Measurements from ENCODE around the gene LRIT2.

The LRIT2 gene

DNA sequence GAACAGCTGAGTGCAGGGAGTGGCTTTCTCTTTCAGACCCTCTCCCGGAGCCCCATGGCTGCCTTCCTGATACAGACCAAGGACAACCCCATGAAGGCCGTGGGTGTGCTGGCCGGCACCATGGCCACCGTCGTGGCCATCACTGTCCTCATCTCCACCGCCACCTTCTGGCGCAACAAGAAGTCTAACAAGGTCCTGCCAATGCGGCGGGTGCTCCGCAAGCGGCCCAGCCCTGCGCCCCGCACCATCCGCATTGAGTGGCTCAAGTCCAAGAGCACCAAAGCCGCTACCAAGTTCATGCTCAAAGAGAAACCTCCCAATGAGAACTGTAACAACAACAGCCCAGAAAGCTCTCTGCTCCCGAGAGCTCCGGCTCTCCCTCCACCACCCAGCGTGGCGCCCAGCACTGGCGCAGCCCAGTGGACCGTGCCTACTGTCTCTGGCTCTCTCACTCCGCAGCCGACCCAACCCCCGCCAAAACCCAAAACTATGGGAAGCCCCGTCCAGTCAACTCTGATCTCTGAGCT, 11.2 kb downstream of the LRIT2 start:
- DNase-seq (ENCODE audit: low read depth, low spot score), result no peak
- no peaks in the 10 kb centered on the region for H3K27me3 ChIP-seq (ENCODE audit: insufficient read depth, insufficient read length)
- no peaks in the 10 kb centered on the region for H3K36me3 ChIP-seq (ENCODE audit: insufficient read depth, insufficient read length, low read length)
- no peaks in the 10 kb centered on the region for H3K4me1 ChIP-seq (ENCODE audit: insufficient read depth, insufficient read length)
- H3K9me3 ChIP-seq (ENCODE audit: insufficient read depth, low read length), result no peaks in the 10 kb centered on the region
- no peak overlapping the region for H3K4me3 ChIP-seq (ENCODE audit: insufficient read length, low read depth)
- TF ChIP-seq ZNF274 (IDR thresholded peaks at IDR 0.05; ENCODE audit: low read depth, low read length) (no peak), SUZ12 (IDR thresholded peaks at IDR 0.05; ENCODE audit: extremely low read depth, insufficient read depth, insufficient read length) (no peak), YY1 (IDR thresholded peaks at IDR 0.05; ENCODE audit: insufficient read depth, insufficient read length) (no peak)
- no peak overlapping the region for H3K9ac ChIP-seq (ENCODE audit: insufficient read length, low read depth)

DNA sequence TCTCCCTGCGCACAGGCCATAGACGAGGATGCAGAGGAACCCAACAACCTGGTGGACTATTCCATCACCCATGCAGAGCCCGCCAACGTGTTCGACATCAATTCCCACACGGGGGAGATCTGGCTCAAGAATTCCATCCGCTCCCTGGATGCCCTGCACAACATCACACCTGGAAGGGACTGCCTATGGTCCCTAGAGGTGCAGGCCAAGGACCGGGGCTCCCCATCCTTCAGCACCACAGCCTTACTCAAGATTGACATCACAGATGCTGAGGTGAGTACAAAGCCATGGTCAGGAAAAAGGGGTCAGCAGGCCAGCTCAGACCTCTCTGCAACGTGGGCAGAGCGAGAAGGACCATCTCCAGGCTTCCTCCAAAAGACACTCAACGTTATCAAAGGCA, 12.3 kb downstream of the LRIT2 start:
- no peak for TF ChIP-seq SUZ12 (IDR thresholded peaks at IDR 0.05; ENCODE audit: extremely low read depth, insufficient read depth, insufficient read length)
- no peak for TF ChIP-seq ZNF274 (IDR thresholded peaks at IDR 0.05; ENCODE audit: low read depth, low read length)
- TF ChIP-seq YY1 (IDR thresholded peaks at IDR 0.05; ENCODE audit: insufficient read depth, insufficient read length), result no peak
- no peaks in the 10 kb centered on the region for H3K27me3 ChIP-seq (ENCODE audit: insufficient read depth, insufficient read length)

DNA sequence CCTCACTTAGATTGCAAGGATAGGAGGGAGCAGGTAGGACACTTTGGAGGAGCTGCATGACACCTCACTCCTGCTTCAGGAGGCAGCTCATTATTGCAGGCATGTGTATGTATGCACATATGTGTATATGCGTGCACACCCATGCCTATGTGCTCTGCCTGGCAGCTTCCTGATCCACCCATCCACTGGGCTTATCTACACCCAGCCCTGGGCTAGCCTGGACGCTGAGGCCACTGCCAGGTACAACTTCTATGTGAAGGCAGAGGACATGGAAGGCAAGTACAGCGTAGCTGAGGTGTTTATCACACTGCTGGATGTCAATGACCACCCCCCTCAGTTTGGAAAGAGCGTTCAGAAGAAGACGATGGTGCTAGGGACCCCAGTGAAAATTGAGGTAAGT, 13.3 kb downstream of the LRIT2 start:
- Histone ChIP-seq H3K9ac (ENCODE audit: insufficient read length, low read depth) (no peak overlapping the region), H3K4me1 (ENCODE audit: insufficient read depth, insufficient read length) (no peaks in the 10 kb centered on the region), H3K9me3 (ENCODE audit: insufficient read depth, low read length) (no peaks in the 10 kb centered on the region), H3K4me3 (ENCODE audit: insufficient read length, low read depth) (no peak overlapping the region), H3K27me3 (ENCODE audit: insufficient read depth, insufficient read length) (no peaks in the 10 kb centered on the region), H3K36me3 (ENCODE audit: insufficient read depth, insufficient read length, low read length) (no peaks in the 10 kb centered on the region)
- TF ChIP-seq SUZ12 (IDR thresholded peaks at IDR 0.05; ENCODE audit: extremely low read depth, insufficient read depth, insufficient read length), result no peak
- TF ChIP-seq YY1 (IDR thresholded peaks at IDR 0.05; ENCODE audit: insufficient read depth, insufficient read length), result no peak
- TF ChIP-seq ZNF274 (IDR thresholded peaks at IDR 0.05; ENCODE audit: low read depth, low read length), result no peak
- DNase-seq (ENCODE audit: low read depth, low spot score), result no peak

More for the DNA sequence above, 12.3 kb downstream of the LRIT2 start:
- no peaks in the 10 kb centered on the region for H3K4me1 ChIP-seq (ENCODE audit: insufficient read depth, insufficient read length)
- no peaks in the 10 kb centered on the region for H3K9me3 ChIP-seq (ENCODE audit: insufficient read depth, low read length)
- no peak overlapping the region for H3K4me3 ChIP-seq (ENCODE audit: insufficient read length, low read depth)
- no peak for DNase-seq (ENCODE audit: low read depth, low spot score)
- H3K9ac ChIP-seq (ENCODE audit: insufficient read length, low read depth), result no peak overlapping the region
- H3K36me3 ChIP-seq (ENCODE audit: insufficient read depth, insufficient read length, low read length), result no peaks in the 10 kb centered on the region

DNA sequence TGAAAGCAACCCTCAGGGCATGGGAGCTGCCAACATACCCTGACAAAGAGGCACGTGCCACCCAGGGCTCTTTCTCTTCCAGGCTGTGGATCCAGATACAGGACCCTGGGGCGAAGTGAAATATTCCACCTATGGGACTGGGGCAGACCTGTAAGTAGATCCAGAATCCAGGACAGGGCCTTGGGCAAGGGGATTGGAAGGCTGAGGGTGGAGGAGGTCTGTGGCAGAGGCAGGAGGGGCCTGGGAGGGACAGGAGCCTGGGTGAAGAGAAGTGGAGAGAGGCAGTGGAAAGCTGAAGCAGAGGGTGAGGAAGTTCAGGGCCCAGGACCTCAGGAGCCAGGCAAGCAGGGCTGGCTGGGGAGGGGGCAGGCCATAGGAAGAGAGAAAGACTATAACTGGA, 13.8 kb downstream of the LRIT2 start:
- Histone ChIP-seq H3K9me3 (ENCODE audit: insufficient read depth, low read length) (no peaks in the 10 kb centered on the region), H3K4me3 (ENCODE audit: insufficient read length, low read depth) (no peak overlapping the region), H3K4me1 (ENCODE audit: insufficient read depth, insufficient read length) (no peaks in the 10 kb centered on the region), H3K9ac (ENCODE audit: insufficient read length, low read depth) (no peak overlapping the region), H3K36me3 (ENCODE audit: insufficient read depth, insufficient read length, low read length) (no peaks in the 10 kb centered on the region), H3K27me3 (ENCODE audit: insufficient read depth, insufficient read length) (no peaks in the 10 kb centered on the region)
- no peak for TF ChIP-seq YY1 (IDR thresholded peaks at IDR 0.05; ENCODE audit: insufficient read depth, insufficient read length)
- TF ChIP-seq SUZ12 (IDR thresholded peaks at IDR 0.05; ENCODE audit: extremely low read depth, insufficient read depth, insufficient read length), result no peak
- no peak for DNase-seq (ENCODE audit: low read depth, low spot score)

DNA sequence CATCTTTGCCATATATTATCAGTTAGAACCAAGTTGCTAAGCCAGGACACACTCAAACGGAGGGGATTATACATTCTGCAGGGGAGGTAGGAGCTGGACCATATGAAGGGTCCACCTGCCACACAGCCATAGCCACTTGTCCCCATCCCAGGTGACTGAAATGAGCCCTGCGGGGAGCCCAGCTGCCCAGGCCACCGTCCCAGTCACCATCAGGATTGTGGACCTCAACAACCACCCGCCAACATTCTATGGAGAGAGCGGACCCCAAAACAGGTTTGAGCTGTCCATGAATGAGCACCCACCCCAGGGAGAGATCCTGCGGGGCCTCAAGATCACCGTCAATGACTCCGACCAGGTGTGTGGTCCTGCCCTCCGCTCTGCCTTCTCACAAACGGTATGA, 17.3 kb downstream of the LRIT2 start:
- no peak for DNase-seq (ENCODE audit: low read depth, low spot score)
- Histone ChIP-seq H3K4me3 (ENCODE audit: insufficient read length, low read depth) (no peak overlapping the region), H3K4me1 (ENCODE audit: insufficient read depth, insufficient read length) (no peaks in the 10 kb centered on the region), H3K9me3 (ENCODE audit: insufficient read depth, low read length) (no peaks in the 10 kb centered on the region), H3K27me3 (ENCODE audit: insufficient read depth, insufficient read length) (no peaks in the 10 kb centered on the region), H3K36me3 (ENCODE audit: insufficient read depth, insufficient read length, low read length) (no peaks in the 10 kb centered on the region), H3K9ac (ENCODE audit: insufficient read length, low read depth) (no peak overlapping the region)
- TF ChIP-seq YY1 (IDR thresholded peaks at IDR 0.05; ENCODE audit: insufficient read depth, insufficient read length), result no peak
- no peak for TF ChIP-seq SUZ12 (IDR thresholded peaks at IDR 0.05; ENCODE audit: extremely low read depth, insufficient read depth, insufficient read length)
- no peak for TF ChIP-seq ZNF274 (IDR thresholded peaks at IDR 0.05; ENCODE audit: low read depth, low read length)

DNA sequence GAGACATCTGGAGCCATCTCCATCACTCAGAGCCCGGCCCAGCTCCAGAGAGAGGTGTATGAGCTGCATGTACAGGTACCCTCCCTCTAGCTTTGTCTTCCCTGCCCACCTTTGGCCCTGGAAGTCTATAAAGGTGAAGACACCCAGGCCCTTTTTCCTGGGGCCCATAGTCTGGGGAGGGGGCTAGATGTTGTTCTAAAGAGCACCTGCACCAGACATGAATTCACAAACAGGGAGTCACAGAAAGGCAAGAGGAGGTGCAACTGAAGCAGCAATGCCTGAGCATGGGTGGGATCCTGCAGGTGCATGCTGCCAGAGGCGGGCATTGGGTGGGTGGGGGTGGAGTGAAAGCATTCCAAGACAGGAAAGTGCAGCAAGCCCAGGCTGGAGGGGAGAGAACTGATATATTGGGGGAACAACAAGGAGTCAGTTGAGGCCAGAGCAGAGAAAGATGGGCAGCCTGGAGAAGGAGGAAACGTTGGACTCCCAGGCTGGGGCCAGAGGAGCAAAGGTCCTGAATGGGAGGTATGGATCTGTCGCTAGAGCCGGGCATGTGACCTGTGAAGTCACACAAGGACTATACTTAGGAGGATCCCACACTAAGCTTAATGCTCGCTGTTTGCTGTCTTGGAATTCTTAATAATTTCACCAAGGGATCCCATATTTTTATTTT, 19.4 kb downstream of the LRIT2 start:
- Histone ChIP-seq H3K4me3 (ENCODE audit: insufficient read length, low read depth) (no peak overlapping the region), H3K4me1 (ENCODE audit: insufficient read depth, insufficient read length) (no peaks in the 10 kb centered on the region), H3K9me3 (ENCODE audit: insufficient read depth, low read length) (no peaks in the 10 kb centered on the region), H3K36me3 (ENCODE audit: insufficient read depth, insufficient read length, low read length) (no peaks in the 10 kb centered on the region), H3K27me3 (ENCODE audit: insufficient read depth, insufficient read length) (no peaks in the 10 kb centered on the region), H3K9ac (ENCODE audit: insufficient read length, low read depth) (no peak overlapping the region)
- TF ChIP-seq SUZ12 (IDR thresholded peaks at IDR 0.05; ENCODE audit: extremely low read depth, insufficient read depth, insufficient read length) (no peak), ZNF274 (IDR thresholded peaks at IDR 0.05; ENCODE audit: low read depth, low read length) (no peak), YY1 (IDR thresholded peaks at IDR 0.05; ENCODE audit: insufficient read depth, insufficient read length) (no peak)
- no peak for DNase-seq (ENCODE audit: low read depth, low spot score)

DNA sequence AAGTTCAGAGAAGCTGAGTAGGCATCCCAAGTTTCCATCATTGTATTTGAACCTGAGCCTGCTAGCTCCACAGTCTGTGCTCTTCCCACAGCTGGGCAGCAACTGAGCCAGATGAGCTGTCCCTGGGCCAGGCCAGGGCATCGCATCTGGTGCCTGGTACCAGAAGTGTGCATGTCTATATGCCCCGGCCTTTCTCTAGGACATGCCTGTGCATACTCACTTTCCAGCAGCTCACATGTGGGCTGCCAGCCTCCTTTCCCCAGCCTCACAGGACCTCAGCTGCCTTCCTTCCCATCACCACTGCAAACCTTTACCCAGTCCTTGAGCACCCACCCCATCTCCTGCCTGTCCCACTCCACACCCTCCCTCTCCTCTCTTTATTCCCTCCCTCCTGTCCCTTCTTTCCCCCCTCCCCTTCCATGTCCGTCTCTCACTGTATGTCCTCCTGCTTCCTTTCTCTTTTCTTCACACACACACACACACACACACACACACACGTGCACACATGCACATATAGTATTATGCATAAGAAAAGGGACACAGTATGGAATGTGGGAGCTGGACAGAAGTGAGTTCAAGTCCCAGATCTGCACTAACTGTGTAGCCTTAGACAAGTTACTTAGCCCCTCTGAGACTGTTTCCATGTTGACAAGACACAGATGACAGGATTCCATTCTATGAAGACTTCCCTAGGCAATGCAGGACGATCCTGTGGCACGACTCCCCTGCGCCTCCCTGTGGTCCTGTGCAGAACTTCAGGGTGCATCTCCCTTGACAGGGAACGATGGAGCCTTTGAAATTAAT, 20.1 kb downstream of the LRIT2 start:
- Histone ChIP-seq H3K4me1 (ENCODE audit: insufficient read depth, insufficient read length) (no peaks in the 10 kb centered on the region), H3K27me3 (ENCODE audit: insufficient read depth, insufficient read length) (no peaks in the 10 kb centered on the region), H3K9ac (ENCODE audit: insufficient read length, low read depth) (no peak overlapping the region), H3K36me3 (ENCODE audit: insufficient read depth, insufficient read length, low read length) (no peaks in the 10 kb centered on the region), H3K4me3 (ENCODE audit: insufficient read length, low read depth) (no peak overlapping the region), H3K9me3 (ENCODE audit: insufficient read depth, low read length) (no peaks in the 10 kb centered on the region)
- no peak for TF ChIP-seq SUZ12 (IDR thresholded peaks at IDR 0.05; ENCODE audit: extremely low read depth, insufficient read depth, insufficient read length)
- TF ChIP-seq ZNF274 (IDR thresholded peaks at IDR 0.05; ENCODE audit: low read depth, low read length), result no peak
- TF ChIP-seq YY1 (IDR thresholded peaks at IDR 0.05; ENCODE audit: insufficient read depth, insufficient read length), result no peak
- peak; percentile 38 for DNase-seq (ENCODE audit: low read depth, low spot score)

All from NT2/D1 (cell line).